NT2/D1 (cell line): ENCODE measurements around the gene HMGCLL1.

ENCODE experiments used
- YY1 ChIP-seq: IDR thresholded peaks from 2 replicates; pipeline ENCODE4 v1.6.1; 2011; ENCODE audit not compliant: insufficient read length, insufficient read depth
- ZNF274 ChIP-seq: IDR thresholded peaks from 2 replicates; pipeline ENCODE4 v1.6.1; 2011; ENCODE audit warnings: mild to moderate bottlenecking, low read depth, low read length

GRCh38 chr6:55495277-55495676 lies 83.7 kb downstream of the HMGCLL1 start:
- no peak for TF ChIP-seq YY1
- TF ChIP-seq ZNF274, result no peak
